ENCODE data around the gene NR1I3. TPM values are rescaled to one million over a fixed set of nuclear protein-coding genes. Genes with fewer than 3 reads are reported as not detected.

The NR1I3 gene
- total and polyA plus RNA-seq, 4 experiments from 2014 or later: 0.13 TPM; not detected in 3

Small RNA genes lying within 50 kb of the gene (microRNA-seq; reads per million reads assigned to microRNA genes)
- not detected for gene MIR5187 (ENCODE audit: borderline microRNAs expressed, borderline number of aligned reads, borderline replicate concordance)

Other genes starting within 250 kb of the NR1I3 start
- gene F11R, start 217.1 kb downstream of the NR1I3 start, total RNA-seq: 10 to 100 TPM; 19.3 to 27.1 TPM
- gene F11R, start 217.1 kb downstream of the NR1I3 start, polyA plus RNA-seq: 10 to 100 TPM; 15.9 to 33.2 TPM
- 10 to 100 TPM; 92.0 to 93.1 TPM for gene TSTD1, start 199.2 kb downstream of the NR1I3 start, total RNA-seq
- 100 to 1,000 TPM; 264 to 411 TPM for gene TSTD1, start 199.2 kb downstream of the NR1I3 start, polyA plus RNA-seq
- gene USF1, start 192.2 kb downstream of the NR1I3 start, total RNA-seq: 100 to 1,000 TPM; 101 to 102 TPM
- gene USF1, start 192.2 kb downstream of the NR1I3 start, polyA plus RNA-seq: 1 to 10 TPM; 1.4 to 5.9 TPM
- gene ARHGAP30, start 168.3 kb downstream of the NR1I3 start, total RNA-seq: 100 to 1,000 TPM; 222 to 226 TPM
- gene ARHGAP30, start 168.3 kb downstream of the NR1I3 start, polyA plus RNA-seq: 100 to 1,000 TPM in 1 of 2 donors, 10 to 100 TPM in 1; 63.4 to 213 TPM
- gene NECTIN4, start 148.6 kb downstream of the NR1I3 start, total RNA-seq: not detected
- gene NECTIN4, start 148.6 kb downstream of the NR1I3 start, polyA plus RNA-seq: not detected
- gene KLHDC9, start 139.8 kb downstream of the NR1I3 start, total RNA-seq: under 1 TPM; 0.52 to 0.53 TPM
- gene KLHDC9, start 139.8 kb downstream of the NR1I3 start, polyA plus RNA-seq: 1 to 10 TPM in 1 of 2 donors, under 1 TPM in 1; 0.68 to 2.4 TPM
- 10 to 100 TPM; 40.8 to 41.0 TPM for gene PFDN2, start 120.2 kb downstream of the NR1I3 start, total RNA-seq
- 10 to 100 TPM; 70.9 to 89.1 TPM for gene PFDN2, start 120.2 kb downstream of the NR1I3 start, polyA plus RNA-seq
- 10 to 100 TPM; 49.0 to 50.5 TPM for gene NIT1, start 120.1 kb downstream of the NR1I3 start, total RNA-seq
- gene NIT1, start 120.1 kb downstream of the NR1I3 start, polyA plus RNA-seq: 10 to 100 TPM; 17.5 to 21.4 TPM
- 10 to 100 TPM; 39.1 to 41.4 TPM for gene DEDD, start 105.5 kb downstream of the NR1I3 start, total RNA-seq
- 10 to 100 TPM; 40.7 to 42.0 TPM for gene DEDD, start 105.5 kb downstream of the NR1I3 start, polyA plus RNA-seq
- 10 to 100 TPM; 87.2 to 87.4 TPM for gene UFC1, start 84.2 kb downstream of the NR1I3 start, total RNA-seq
- 100 to 1,000 TPM; 146 to 176 TPM for gene UFC1, start 84.2 kb downstream of the NR1I3 start, polyA plus RNA-seq
- gene USP21, start 78.7 kb downstream of the NR1I3 start, total RNA-seq: 10 to 100 TPM; 62.0 to 63.6 TPM
- 10 to 100 TPM; 15.5 to 30.6 TPM for gene USP21, start 78.7 kb downstream of the NR1I3 start, polyA plus RNA-seq
- 10 to 100 TPM; 59.4 to 69.8 TPM for gene PPOX, start 71.8 kb downstream of the NR1I3 start, total RNA-seq
- 10 to 100 TPM; 16.3 to 25.7 TPM for gene PPOX, start 71.8 kb downstream of the NR1I3 start, polyA plus RNA-seq
- gene B4GALT3, start 60.7 kb downstream of the NR1I3 start, total RNA-seq: 10 to 100 TPM; 64.6 to 71.5 TPM
- gene B4GALT3, start 60.7 kb downstream of the NR1I3 start, polyA plus RNA-seq: 10 to 100 TPM; 55.9 to 60.5 TPM
- gene ADAMTS4, start 39.1 kb downstream of the NR1I3 start, total RNA-seq: 1 to 10 TPM; 1.4 to 2.4 TPM
- gene ADAMTS4, start 39.1 kb downstream of the NR1I3 start, polyA plus RNA-seq: under 1 TPM in 1 of 2 donors, not detected in 1; 0.07 TPM
- gene NDUFS2, start 35.8 kb downstream of the NR1I3 start, total RNA-seq: 100 to 1,000 TPM in 1 of 2 experiments, 10 to 100 TPM in 1; 89.9 to 100 TPM
- 100 to 1,000 TPM in 1 of 2 donors, 10 to 100 TPM in 1; 90.1 to 112 TPM for gene NDUFS2, start 35.8 kb downstream of the NR1I3 start, polyA plus RNA-seq
- 10 to 100 TPM in 1 of 2 experiments, 1 to 10 TPM in 1; 9.9 to 10.5 TPM for gene FCER1G, start 22.9 kb downstream of the NR1I3 start, total RNA-seq
- 1 to 10 TPM; 2.1 to 2.8 TPM for gene FCER1G, start 22.9 kb downstream of the NR1I3 start, polyA plus RNA-seq
- not detected for gene APOA2, start 14.6 kb downstream of the NR1I3 start, total RNA-seq
- gene APOA2, start 14.6 kb downstream of the NR1I3 start, polyA plus RNA-seq: not detected
- 1 to 10 TPM; 8.2 to 8.8 TPM for gene TOMM40L, start 12.1 kb downstream of the NR1I3 start, total RNA-seq
- 1 to 10 TPM; 2.9 to 6.9 TPM for gene TOMM40L, start 12.1 kb downstream of the NR1I3 start, polyA plus RNA-seq
- gene PCP4L1, start 20.5 kb upstream of the NR1I3 start, total RNA-seq: not detected
- gene PCP4L1, start 20.5 kb upstream of the NR1I3 start, polyA plus RNA-seq: not detected
- 10 to 100 TPM; 11.1 to 11.9 TPM for gene MPZ, start 71.8 kb upstream of the NR1I3 start, total RNA-seq
- under 1 TPM in 1 of 2 donors, not detected in 1; 0.14 TPM for gene MPZ, start 71.8 kb upstream of the NR1I3 start, polyA plus RNA-seq
- gene SDHC, start 76.2 kb upstream of the NR1I3 start, total RNA-seq: 100 to 1,000 TPM; 106 to 108 TPM
- gene SDHC, start 76.2 kb upstream of the NR1I3 start, polyA plus RNA-seq: 100 to 1,000 TPM; 183 to 296 TPM
- gene CFAP126, start 129.7 kb upstream of the NR1I3 start, total RNA-seq: not detected
- not detected for gene CFAP126, start 129.7 kb upstream of the NR1I3 start, polyA plus RNA-seq